Activated T-helper 2 cell treated with anti-CD3 and anti-CD28 coated beads, Interferon-gamma antibody, Interleukin-2, Interleukin-4, amounts not matched to agents 10 μg/mL and 5 μg/mL and 100 μg/mL, durations not matched to agents 14 hours and 24 hours and 36 hours (primary cell): Measurements from ENCODE around the gene SERPINH1. TPM values are rescaled to one million over a fixed set of nuclear protein-coding genes. Genes with fewer than 3 reads are reported as not detected.

Source experiments
- DNase-seq: peaks from one replicate; pipeline ENCODE4 v3.0.0; 2021; ENCODE audit warnings: low spot score
- H3K27ac Mint-ChIP-seq: one replicate; pipeline ENCODE4 v1.8.0; 2021; ENCODE audit warnings: mixed read lengths
- H3K27me3 Mint-ChIP-seq: one replicate; pipeline ENCODE4 v1.8.0; 2021; ENCODE audit warnings: low read depth, mixed read lengths
- H3K36me3 Mint-ChIP-seq: one replicate; pipeline ENCODE4 v1.8.0; 2021; ENCODE audit warnings: low read depth, mixed read lengths
- H3K4me1 Mint-ChIP-seq: one replicate; pipeline ENCODE4 v1.8.0; 2021; ENCODE audit warnings: low read depth, mixed read lengths
- H3K4me3 Mint-ChIP-seq: one replicate; pipeline ENCODE4 v1.8.0; 2021; ENCODE audit warnings: low read depth, mild to moderate bottlenecking, moderate library complexity, mixed read lengths
- H3K9me3 Mint-ChIP-seq: one replicate; pipeline ENCODE4 v1.8.0; 2021; ENCODE audit warnings: mixed read lengths
- intact Hi-C: fragments of 100-400 bp; cut with micrococcal nuclease; formaldehyde crosslinking; loops from one replicate; pipeline ENCODE4 v1.15.1; 2023
- total RNA-seq: library from RNA; stranded (reverse); gene quantifications from 2 replicates; pipeline ENCODE4 v1.2.3, GENCODE V29; 2022

Gene SERPINH1
- total RNA-seq, 1 donor from 2014 or later, result 23.8 TPM

DNA sequence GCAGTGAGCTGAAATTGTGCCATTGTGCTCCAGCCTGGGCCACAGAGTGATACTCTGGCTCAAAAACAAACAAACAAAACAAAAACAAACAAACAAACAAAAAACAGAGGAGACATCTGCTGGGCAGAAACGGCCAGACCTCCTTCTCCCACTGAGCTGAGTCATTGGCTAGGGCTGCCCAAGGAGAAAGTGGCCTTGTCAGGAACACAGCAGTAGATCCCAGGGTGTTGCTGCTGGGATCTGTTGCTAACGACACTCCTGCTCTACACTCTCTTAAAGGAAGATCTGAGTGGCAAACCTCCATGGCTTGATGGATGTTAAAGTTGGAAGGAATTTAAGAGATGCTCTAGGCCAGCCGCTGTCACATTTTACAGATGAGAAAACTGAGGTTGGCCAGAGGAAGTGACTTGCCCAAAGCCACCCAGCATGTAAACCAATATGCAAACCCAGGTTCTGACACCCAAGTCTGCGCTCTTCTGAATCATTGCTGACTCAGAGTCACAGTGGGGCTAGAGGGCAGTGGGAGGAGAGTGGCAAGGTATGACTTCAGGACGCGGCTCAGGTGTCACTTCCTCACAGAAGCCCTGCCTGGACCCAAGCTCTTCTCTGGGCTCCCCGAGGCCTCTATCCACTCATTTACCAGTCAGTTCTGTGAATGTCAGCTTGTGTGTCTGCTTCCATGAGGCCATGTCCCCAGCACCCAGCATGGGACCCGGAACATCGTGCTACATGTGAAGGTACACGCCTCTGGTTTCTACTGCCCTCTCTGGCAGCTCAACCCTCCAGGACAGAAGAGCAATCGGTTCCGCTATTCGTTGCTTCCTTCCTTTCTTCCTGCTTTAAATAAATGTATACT, 25.0 kb upstream of the SERPINH1 start:
- DNase-seq, result peak; percentile 35
- H3K4me1 Mint-ChIP-seq, result peaks cover 37% of the 10 kb centered on the region
- H3K36me3 Mint-ChIP-seq, result no peaks in the 10 kb centered on the region
- H3K9me3 Mint-ChIP-seq, result no peaks in the 10 kb centered on the region
- no peak overlapping the region for H3K4me3 Mint-ChIP-seq
- H3K27ac Mint-ChIP-seq, result peak overlapping the region; percentile 20
- no peaks in the 10 kb centered on the region for H3K27me3 Mint-ChIP-seq
- intact Hi-C loops, result loop anchor here (10.0 kb wide), 2 partner anchors 262 to 392 kb away; no protein-coding TSS in a partner anchor

- intact Hi-C loops, result loop anchor here (10.0 kb wide), 2 partner anchors 263 to 393 kb away; no protein-coding TSS in a partner anchor
- no peak overlapping the region for H3K4me3 Mint-ChIP-seq
- H3K36me3 Mint-ChIP-seq, result no peaks in the 10 kb centered on the region
- peak overlapping the region; percentile 20 for H3K27ac Mint-ChIP-seq
- no peaks in the 10 kb centered on the region for H3K9me3 Mint-ChIP-seq
- DNase-seq, result no peak
- H3K4me1 Mint-ChIP-seq, result peaks cover 34% of the 10 kb centered on the region
- no peaks in the 10 kb centered on the region for H3K27me3 Mint-ChIP-seq
Measured at GRCh38 chr11:75537740-75538139, 24.3 kb upstream of the SERPINH1 start.

DNA sequence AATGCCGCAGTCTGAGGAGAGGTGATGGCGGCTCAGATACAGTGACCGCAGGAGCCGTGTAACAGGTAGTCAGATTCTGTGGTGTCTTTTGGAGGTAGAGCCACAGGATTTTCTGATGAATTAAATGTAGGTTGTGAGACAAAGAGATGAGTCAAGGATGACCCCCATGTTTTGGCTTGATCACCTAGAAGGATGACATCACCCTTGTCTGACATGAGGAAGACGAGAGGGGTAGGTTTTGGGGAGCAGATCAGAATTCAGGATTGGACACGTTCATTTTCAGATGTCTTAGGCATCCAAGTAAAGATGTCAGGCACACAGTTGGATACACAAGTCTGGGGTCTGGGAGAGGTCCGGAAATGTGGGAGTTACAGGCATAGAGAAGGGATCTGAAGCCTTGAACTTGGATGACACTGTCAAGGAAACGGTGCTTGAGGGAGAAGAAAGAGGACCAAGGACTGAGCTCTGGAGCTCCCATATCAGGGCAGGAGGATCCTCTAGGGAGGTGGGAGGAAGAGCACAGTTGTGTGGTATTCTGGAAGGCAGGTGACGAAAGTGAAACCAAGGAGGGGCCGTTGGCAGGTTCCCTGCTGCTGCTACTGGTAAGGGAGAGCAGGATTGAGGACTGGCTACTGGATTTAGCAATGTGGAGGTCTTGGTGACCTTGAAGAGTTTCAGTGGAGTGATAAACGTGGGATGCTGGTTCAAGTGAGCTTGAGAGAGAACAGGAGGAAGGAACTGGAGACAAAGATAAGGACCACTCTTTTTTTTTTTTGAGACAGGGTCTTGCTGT, 23.7 kb upstream of the SERPINH1 start:
- no peaks in the 10 kb centered on the region for H3K27me3 Mint-ChIP-seq
- no peak for DNase-seq
- H3K27ac Mint-ChIP-seq, result no peak overlapping the region
- no peaks in the 10 kb centered on the region for H3K9me3 Mint-ChIP-seq
- H3K4me1 Mint-ChIP-seq, result peaks cover 34% of the 10 kb centered on the region
- intact Hi-C loops, result loop anchor here (10.0 kb wide), 2 partner anchors 264 to 394 kb away; no protein-coding TSS in a partner anchor
- no peak overlapping the region for H3K4me3 Mint-ChIP-seq
- no peaks in the 10 kb centered on the region for H3K36me3 Mint-ChIP-seq

DNA sequence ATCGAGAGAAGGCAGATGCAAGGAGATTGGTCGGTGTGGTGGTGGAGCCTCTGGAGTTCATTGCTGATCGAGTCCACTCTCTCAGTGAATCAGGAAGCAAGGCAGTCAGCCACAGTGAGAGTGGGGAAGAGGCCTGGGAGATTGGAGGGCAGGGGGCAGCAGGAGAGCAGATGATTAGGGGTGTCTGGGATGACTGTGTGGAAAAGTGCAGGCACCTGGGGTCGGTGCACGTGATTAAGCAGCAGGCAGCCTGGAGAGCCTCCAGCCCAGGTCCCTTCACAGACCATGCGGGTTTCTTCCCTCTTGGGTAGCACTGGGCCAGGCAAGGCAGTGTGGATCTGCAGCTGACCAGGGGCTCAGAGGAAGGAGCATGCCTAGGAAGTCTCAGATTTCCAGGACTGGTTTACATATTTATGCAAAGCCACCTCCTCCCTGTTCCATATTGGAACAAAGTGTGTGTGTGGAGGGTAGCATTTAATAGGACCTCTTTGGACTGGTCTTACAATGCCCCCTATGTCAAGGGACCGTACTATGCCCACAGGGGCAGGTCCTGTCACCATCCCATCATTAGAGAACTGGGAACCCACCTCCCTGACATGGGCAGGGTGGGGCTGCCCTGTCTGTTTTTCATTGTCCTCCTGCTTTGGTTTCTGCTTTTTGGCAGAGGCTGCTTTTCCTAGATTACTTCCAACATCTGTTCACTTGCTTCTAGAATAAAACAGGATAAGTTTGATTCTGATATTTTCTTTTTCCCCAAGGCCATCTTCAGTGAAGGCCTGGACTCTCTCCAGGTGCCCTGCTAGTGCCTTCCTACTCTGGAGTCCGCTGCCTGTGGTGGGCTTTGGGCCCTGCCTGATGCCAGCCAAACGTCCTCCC, 22.4 kb upstream of the SERPINH1 start:
- no peak for DNase-seq
- Mint-ChIP-seq H3K9me3 (no peaks in the 10 kb centered on the region), H3K36me3 (no peaks in the 10 kb centered on the region), H3K27me3 (no peaks in the 10 kb centered on the region), H3K4me3 (no peak overlapping the region), H3K27ac (no peak overlapping the region), H3K4me1 (peaks cover 30% of the 10 kb centered on the region)
- intact Hi-C loops, result loop anchor here (10.0 kb wide), 2 partner anchors 265 to 395 kb away; no protein-coding TSS in a partner anchor

DNA sequence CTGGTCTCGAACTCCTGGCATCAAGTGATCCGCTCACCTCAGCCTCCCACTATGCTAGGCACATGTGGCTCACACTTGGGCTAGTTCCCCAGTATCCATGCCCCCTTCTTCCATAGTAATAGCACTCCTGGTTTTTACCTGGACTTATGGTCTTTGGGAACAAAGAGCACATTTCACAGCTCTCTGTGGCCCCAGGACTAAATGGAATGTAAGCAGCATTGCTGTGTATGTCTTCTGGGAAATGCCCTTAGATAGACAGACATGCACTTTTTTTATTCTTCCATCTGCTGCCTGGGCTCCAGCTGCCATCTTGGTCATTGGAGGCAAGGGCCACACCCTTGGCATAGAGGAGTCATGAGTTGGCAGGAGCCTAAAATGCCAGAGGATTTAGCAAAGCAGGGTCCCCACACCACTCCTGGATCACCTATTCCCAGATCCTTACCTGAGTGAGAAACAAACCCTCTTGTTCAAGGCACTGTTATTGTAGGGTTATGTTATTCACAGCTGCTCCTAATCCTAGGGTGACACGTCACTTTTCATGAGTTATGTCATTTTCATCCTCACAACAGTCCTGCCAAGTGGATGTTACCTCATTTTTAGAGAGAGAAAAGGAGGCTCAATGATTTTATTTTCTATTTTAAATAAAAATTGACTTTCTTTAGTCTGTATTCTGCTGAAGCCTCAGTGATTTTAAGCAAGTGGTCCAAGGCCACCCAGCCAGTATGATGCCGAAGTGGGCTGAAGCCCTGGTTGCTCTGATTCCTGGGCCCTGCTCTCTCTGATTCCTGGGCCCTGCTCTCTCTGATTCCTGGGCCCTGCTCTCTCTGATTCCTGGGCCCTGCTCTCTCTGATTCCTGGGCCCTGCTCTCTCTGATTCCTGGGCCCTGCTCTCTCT, 20.6 kb upstream of the SERPINH1 start:
- no peak for DNase-seq
- Mint-ChIP-seq H3K4me3 (no peak overlapping the region), H3K36me3 (no peaks in the 10 kb centered on the region), H3K27ac (no peak overlapping the region), H3K4me1 (peaks cover 25% of the 10 kb centered on the region), H3K9me3 (no peaks in the 10 kb centered on the region), H3K27me3 (peaks cover 5% of the 10 kb centered on the region)
- intact Hi-C loops, result no loop called here

GRCh38 chr11:75542088-75542438, 20.0 kb upstream of the SERPINH1 start:
- H3K36me3 Mint-ChIP-seq, result no peaks in the 10 kb centered on the region
- peaks cover 20% of the 10 kb centered on the region for H3K4me1 Mint-ChIP-seq
- H3K4me3 Mint-ChIP-seq, result no peak overlapping the region
- intact Hi-C loops, result no loop called here
- no peak overlapping the region for H3K27ac Mint-ChIP-seq
- peaks cover 5% of the 10 kb centered on the region for H3K27me3 Mint-ChIP-seq
- no peak for DNase-seq
- no peaks in the 10 kb centered on the region for H3K9me3 Mint-ChIP-seq

DNA sequence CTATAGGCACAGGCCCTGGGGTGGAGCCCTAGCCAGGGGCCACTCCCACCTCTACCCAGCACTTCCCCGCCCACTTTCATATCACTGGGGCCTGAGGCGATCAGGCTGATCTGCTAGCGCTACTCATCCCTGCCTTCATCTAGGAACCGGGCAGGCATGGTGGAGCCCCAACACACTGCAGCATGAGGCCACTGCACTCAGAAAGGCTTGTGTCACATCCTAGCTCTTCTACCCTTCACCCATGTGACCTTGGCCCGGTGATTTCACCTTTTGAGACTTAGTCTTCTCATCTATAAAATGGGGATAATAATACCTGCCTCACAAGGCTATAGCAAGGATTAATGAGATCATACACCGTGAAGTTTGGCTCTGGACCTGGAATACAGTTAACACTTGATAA, 18.2 kb upstream of the SERPINH1 start:
- intact Hi-C loops, result no loop called here
- DNase-seq, result no peak
- H3K27ac Mint-ChIP-seq, result no peak overlapping the region
- peaks cover 3% of the 10 kb centered on the region for H3K4me1 Mint-ChIP-seq
- H3K4me3 Mint-ChIP-seq, result no peak overlapping the region
- no peaks in the 10 kb centered on the region for H3K36me3 Mint-ChIP-seq
- H3K9me3 Mint-ChIP-seq, result no peaks in the 10 kb centered on the region
- peaks cover 7% of the 10 kb centered on the region for H3K27me3 Mint-ChIP-seq

DNA sequence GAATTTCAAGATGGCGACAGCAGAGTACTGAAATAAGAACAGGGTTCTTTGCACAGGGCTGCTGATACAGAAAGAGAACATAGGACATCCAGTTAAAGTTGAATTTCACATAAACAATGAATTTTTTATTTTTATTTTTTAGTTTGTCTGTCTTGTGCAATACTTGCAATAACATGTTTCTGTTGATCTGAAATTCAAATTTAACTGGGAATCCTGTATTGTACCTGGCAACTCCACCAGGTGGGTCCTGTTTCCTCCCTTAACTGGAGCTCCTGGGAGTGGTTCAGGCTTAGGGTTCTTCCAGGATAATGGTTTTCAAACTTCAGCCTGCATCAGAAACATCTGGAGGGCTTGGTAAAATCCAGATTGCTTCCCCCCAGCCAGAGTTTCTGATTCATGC, 14.9 kb upstream of the SERPINH1 start:
- Mint-ChIP-seq H3K4me3 (no peak overlapping the region), H3K36me3 (no peaks in the 10 kb centered on the region), H3K4me1 (no peaks in the 10 kb centered on the region), H3K27me3 (peaks cover 7% of the 10 kb centered on the region), H3K27ac (no peak overlapping the region), H3K9me3 (no peaks in the 10 kb centered on the region)
- intact Hi-C loops, result loop anchor here (2.0 kb wide), 1 partner anchor 30 kb away; no protein-coding TSS in a partner anchor
- DNase-seq, result no peak

- no peaks in the 10 kb centered on the region for H3K9me3 Mint-ChIP-seq
- no peak overlapping the region for H3K27ac Mint-ChIP-seq
- H3K4me3 Mint-ChIP-seq, result no peak overlapping the region
- no peak for DNase-seq
- intact Hi-C loops, result loop anchor here (2.0 kb wide), 1 partner anchor 29 kb away; no protein-coding TSS in a partner anchor
- no peaks in the 10 kb centered on the region for H3K4me1 Mint-ChIP-seq
- no peaks in the 10 kb centered on the region for H3K36me3 Mint-ChIP-seq
- H3K27me3 Mint-ChIP-seq, result peaks cover 7% of the 10 kb centered on the region
Measured at GRCh38 chr11:75547617-75548058, 14.4 kb upstream of the SERPINH1 start.

- Mint-ChIP-seq H3K27ac (no peak overlapping the region), H3K27me3 (peaks cover 7% of the 10 kb centered on the region), H3K4me1 (no peaks in the 10 kb centered on the region), H3K4me3 (no peak overlapping the region), H3K9me3 (no peaks in the 10 kb centered on the region), H3K36me3 (no peaks in the 10 kb centered on the region)
- no peak for DNase-seq
- intact Hi-C loops, result no loop called here
Measured at GRCh38 chr11:75548595-75549272, 13.3 kb upstream of the SERPINH1 start.

DNA sequence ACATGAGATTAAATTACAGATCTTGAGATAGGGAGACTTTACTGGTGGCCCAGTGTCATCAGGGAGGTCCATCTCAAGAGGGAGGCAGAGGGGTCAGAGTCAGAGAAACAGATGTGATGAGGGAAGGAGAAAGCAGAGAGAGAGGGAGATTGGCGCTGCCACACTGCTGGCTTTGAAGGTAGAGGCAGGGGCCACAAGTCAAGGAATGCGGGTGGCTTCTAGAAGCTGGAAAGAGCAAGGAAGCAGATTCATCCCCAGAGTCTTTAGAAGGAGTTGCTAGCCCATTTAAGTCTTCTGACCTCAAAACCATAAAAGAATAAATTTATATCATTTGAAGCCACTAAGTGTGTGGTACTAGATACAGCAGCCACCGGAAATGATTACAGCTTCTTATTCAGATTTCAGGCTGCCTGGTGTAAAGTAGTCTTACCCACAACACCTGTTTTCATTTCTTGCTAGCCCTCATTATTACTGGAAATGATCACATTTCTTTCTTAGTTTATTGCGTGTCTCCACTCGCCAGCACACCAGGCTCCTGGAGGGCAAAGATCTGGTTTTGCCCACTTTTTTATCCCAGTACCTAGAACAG, 12.6 kb upstream of the SERPINH1 start:
- Mint-ChIP-seq H3K27me3 (peaks cover 7% of the 10 kb centered on the region), H3K4me3 (no peak overlapping the region), H3K4me1 (no peaks in the 10 kb centered on the region), H3K9me3 (no peaks in the 10 kb centered on the region), H3K27ac (no peak overlapping the region), H3K36me3 (no peaks in the 10 kb centered on the region)
- DNase-seq, result no peak
- intact Hi-C loops, result no loop called here
